CD4-positive, alpha-beta T cell treated with Interleukin-15 for 4 hours (primary cell): ENCODE measurements around the gene BICD1.
A peak's percentile ranks its signal among the peaks of the same experiment; 100 is the strongest.

Experiments
- DNase-seq: peaks from one replicate; pipeline ENCODE4 v3.0.0-alpha.2; 2020; ENCODE audit warnings: low spot score

BICD1 gene

DNA sequence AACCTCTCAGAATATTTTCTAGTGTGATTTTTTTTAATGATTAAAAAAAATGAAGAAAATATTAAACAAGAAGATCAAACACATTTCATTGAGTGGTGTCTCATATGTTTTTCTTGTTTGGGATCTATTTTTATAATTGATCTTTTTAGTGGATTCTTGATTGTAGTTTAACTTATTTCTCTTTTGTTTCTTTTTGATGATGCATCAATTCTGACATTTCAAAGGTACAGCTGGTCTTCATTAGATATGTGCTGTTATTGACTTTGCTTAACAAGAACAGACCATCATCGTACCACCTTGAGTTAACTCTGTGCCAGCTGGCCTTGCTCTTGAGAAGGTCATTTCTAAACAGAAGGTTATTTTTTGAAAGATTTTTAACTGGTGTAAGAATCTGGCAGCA, 246.9 kb downstream of the BICD1 start:
- DNase-seq, result no peak

DNA sequence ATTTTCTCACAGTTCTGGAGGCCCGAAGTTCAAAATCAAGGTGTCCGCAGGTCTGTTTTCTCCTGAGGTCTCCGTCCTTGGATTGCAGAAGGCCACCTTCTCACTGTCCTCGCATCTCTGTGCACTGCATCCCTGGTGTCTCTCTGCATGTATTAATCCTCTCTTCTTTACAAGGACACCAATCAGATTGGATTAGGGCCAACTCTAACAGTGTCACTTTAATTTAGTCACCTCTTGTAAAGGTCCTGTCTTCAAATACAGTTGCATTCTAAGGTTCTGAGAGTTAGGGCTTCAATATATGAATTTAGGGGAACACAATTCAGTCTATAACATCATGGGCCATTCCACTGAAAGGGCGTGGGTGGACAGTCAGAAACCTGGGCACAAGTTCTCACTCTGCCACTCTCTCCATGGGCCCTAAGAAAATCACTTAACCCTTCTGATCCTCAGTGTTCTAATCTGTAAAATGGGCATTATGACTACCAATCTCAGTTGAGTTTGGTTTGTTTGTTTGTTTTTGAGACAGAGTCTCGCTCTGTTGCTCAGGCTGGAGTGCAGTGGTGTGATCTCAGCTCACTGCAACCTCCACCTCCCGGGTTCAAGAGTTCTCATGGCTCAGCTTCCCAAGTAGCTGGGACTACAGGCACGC, 251.1 kb downstream of the BICD1 start:
- no peak for DNase-seq

DNA sequence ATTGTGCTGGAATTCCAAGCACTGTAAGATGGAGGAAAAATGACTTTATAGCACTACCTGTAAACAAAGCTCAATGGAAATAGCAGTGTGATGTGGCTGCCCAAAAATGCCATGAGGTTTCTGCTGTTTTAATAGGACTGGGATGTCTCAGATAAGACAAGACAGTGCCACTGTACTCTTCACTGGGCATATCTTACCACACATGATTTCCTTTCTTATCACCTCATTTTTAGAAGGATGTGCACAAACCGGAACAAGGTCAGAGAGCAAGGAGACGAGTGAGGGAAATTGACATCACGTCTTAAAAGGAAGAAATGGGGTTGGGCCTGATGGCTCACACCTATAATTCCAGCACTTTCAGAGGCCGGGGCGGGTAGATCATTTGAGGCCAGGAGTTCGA, 254.3 kb downstream of the BICD1 start:
- no peak for DNase-seq

DNA sequence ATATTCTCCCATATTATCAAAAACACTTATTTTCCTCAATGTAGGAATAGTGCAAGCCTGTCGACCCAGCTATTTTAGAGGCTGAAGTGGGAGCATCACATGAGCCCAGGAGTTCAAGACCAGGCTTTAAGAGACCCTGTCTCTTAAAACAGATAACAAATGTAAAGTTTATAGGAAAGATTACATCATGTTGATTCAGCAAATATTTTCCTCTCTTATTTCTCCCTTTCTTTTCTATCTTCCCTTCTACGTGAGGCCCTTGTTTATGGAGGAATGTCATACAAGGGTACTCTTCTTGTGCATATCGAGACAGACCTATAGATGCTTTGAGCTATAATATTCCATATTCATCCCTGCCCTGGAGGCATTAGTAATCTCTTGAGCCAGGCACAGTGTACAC, 256.2 kb downstream of the BICD1 start:
- DNase-seq, result no peak

DNA sequence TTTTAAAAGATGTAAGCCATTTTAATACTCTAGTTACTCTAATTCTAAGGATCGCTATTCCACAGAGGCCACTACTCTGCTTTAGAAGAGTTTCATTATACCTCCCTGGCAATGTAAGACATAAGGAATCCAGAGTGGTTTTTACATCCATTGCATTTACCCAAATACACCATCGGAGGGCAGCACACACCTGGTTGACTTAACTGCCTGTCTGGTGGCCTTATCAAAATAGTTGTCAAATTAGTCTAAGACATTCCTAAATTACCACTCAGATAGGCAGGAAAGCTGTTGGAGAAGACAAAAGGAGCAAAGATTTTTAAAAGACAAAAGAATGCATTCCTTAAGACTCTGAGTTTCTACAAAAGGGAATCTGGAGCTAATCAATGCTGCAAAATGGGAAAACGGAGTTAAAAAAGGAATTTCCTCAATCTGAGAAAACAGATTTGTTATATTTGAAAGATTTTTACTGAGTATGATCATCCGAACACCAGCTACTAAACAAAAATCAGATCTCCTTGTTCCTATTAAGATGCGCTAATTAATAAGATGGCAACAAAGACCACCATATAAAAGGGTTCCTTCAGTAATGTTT, 258.9 kb downstream of the BICD1 start:
- DNase-seq, result peak; percentile 48

DNA sequence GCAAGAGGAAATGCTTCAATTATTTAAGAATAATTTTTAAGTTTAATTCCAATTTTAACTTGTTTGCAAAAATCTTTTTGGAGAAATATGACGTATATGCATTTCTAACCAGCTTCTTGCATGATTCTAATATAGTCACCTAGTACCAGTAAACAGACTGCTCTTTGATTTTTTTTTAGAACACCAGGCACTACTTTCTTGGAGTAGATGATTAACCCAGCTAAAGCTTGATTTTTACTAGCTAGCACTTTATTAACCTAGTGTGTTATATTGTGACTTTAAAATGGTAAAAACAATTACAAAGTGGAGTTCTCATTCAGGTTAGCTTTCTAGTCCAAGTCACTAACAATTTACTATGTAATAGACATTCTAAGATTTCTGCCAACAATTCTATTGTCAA, 260.1 kb downstream of the BICD1 start:
- no peak for DNase-seq

DNA sequence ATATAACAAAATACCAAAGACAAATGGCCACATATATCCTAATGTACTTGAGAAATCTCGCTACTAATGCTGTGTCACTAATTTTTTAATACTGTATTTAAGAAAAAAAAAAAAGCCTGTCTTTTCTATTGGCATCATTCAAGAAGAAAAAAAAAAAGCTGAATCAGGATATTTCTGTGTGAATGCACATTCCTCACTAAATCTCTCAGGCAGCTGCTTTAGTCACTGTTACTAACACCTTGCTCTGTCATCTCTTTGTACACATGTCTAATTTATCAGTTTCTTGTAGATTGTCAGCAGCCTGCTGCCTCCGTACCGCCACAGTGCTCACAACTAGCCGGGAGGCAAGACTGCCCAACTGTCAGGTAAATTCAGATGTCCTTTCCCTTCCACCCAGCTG, 260.7 kb downstream of the BICD1 start:
- DNase-seq, result no peak

DNA sequence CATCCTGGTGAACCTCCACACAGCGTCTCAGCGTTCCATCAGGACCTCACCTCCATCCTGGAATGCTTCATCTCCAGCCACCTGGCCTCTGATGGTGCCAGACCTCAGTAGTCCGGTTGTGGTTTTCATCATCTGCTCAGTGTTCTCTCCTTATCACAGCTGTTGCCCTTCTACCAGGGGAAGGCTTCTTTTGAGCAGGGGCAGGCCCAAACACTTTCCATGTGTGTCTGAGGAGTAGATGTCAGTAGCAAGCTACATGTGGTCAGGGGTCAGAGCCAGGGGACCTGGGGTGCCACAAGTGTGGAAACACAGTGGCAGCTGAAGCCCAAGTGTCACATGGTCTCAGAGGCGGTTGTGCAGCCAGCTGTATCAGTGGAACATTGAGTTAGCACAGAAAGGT, 262.6 kb downstream of the BICD1 start:
- DNase-seq, result no peak

DNA sequence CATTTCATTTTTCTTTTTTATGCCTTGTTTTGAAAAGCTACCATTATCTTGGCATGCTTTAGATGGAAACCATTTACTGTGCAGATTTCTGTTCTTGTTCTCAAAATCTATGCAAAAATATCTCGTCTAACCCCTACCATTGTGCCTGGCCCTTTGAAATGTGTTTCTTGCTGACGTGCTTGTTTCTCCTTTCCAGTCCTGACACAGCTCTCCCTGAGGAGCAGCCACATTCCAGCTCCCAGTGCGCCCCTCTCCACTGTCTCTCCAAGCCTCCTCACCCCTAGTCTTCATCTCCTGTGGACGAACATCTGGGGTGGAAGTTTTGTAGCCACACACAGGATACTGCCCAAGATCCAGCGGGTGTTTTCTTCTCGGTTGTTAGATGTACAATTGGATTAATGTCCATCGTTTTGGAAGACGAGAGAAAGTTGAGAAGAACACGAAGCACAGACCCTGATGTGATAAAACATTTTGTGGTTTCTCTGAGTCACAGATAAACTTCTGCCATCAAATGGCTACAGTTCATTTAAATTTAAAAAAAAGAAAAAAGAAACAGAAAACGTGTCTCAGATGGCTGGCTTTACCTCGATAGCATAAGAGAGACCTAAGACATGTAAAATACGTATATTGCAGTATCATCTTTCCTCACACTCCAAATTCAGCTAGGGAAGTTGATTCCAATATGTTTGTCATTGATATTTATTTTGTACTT, 270.9 kb downstream of the BICD1 start:
- DNase-seq, result no peak

DNA sequence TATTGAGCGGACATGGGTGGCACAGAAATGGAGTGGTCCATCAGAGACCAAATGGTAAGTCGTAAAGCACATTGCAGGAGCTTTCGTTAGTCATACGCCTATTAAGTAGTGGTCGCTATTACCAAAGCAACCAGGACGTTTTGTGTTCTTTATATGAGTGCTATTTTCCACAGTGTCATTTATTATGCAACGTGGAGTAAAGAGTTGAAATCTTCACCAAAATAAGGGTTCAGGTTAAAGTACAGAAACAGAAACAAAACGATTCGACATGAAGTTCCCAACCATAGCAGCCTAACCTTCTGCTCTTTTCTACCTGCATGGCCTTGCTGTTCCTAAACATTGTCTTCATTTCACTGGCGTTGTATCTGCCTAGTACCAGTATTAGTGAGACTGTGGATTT, 272.6 kb downstream of the BICD1 start:
- no peak for DNase-seq

DNA sequence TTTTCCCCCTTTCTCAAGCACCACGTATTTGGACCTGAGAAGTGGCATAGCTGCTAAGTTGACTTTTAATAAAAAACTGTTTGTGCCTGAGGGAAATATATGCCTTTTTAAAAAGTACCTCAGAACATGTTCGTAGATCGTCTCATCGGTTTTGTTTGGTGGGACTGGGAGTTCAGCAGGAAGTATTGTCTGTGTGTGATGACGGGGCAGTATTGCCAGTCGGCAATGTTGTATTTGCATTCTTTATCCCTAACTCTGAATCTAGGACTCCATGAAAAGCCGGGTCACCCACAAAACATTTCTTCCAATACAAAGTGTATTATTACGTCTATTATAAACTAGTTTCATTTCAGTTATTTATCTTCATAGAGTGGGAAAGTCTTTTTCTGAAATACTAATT, 273.0 kb downstream of the BICD1 start:
- no peak for DNase-seq

DNA sequence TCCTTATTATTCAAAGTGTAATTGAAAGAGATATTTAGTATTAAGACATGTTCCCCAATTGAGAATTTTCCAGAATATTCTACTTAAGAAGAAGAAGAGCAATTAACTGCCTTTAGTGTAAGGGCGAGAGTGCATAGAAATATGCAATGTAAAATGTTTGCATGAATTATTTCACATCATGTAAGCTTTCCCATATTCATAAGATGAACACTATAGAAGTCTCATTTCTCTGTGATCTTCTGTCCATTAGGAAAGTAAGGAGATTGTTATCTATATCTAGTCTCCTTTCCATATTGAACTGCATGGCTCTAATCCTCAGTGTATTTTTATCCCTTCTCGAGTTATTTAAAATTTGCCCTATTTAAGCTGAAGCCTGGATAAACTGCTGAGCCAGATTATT, 275.6 kb downstream of the BICD1 start:
- no peak for DNase-seq

DNA sequence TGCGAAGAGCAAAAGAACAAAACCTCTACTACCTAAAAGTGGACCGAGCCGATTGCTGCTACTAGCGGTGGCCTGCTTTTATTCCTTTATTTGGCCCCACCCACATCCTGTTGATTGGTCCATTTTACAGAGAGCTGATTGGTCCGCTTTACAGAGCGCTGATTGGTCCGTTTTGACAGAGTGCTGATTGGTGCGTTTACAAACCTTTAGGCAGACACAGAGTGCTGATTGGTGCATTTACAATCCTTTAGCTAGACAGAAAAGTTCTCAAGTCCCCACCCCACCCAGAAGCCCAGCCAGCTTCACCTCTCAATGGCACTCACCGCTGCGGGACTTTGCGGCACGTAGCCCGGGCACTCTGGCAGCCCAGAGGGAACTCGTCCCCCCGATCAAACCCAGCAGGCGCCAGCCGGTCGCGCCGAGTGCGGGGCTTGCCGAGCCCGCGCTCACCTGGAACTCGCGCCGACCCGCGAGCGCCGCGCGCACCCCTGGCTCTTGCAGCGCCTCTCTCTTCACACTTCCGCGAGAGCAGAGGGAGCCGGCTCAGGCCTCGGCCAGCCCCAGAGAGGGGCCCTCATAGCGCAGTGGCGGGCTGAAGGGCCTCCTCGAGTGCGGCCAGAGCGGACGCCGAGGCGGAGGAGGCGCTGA, 284.0 kb downstream of the BICD1 start:
- no peak for DNase-seq

DNA sequence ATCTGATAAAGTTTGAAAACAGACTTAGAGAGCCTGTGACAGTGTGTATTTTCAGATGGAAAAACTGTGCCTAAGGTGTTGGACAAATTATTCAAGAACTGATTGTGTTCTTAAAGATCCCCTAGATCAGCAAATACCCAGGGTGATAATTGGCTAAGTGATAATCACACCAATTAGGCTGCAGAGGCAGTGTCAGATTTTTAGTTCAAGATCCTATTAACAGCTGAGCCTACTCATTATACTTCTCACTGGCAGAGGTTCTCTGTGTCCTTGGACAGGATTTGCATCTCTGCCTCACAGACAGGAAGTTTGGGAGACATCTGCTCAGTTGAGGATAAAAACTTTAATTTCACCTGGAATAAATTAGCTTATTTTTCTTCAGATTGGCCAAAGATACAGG, 288.4 kb downstream of the BICD1 start:
- no peak for DNase-seq

DNA sequence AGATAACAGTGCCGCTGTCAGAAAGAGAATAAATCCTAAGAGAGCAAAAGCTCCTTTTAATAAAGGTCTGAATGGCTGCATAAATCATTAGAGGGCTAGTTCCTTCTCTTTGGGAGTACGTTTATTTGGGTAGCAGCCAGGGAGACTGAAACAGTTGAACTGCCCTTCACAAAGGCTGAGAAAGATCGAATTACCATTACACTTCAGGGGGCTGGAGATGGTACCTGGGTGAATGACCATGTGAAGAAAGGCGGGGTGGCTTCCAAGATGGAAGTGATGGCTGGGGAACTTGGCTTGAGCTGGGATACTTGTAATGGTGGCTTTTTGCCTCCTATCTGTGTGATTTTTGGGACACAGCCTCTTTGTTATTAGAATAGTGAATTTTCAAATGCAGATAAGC, 291.0 kb downstream of the BICD1 start:
- DNase-seq, result no peak

DNA sequence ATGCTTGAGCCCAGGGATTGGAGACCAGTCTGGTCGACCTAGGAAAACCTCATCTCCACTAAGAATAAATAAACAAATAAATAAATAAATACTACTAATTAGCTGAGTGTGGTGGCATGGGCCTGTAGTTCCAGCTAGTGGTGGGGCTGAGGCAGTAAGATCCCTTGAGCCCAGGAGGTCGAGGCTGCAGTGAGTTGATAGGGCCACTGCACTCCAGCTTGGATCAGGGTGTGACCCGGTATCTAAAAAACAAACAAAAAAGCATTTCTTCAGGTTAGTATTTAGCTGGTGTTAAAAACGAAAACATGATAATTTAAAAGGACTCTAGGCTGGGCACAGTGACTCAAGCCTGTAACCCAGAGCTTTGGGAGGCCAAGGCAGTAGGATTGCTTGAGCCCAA, 291.5 kb downstream of the BICD1 start:
- DNase-seq, result no peak

DNA sequence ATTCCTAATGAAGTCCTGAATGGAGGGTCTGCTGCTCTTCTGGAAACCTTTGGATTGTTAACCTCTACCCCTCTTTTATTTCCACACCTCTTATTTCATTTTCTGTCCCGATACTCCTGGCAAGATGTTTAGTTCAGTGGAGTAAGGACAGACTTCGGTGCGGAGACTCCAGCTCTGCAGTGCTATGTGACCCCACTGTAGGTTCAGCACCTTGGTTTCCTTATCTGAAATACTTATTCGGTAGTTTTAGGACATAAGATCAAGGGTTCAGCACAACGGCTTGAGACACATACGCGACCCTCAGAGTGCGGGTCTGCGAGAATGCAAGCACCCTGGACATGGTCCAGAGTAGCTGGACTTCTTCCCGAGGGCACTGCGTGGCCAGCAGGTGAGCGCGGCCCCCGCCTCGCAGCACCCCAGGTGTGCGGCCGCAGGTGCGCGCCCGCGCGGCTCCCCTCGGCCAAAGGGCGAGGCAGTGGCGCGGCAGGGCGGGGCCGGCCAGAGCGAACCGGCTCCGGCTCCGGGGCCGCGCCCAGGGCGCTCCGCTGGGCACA, 292.2 kb downstream of the BICD1 start:
- DNase-seq, result no peak

DNA sequence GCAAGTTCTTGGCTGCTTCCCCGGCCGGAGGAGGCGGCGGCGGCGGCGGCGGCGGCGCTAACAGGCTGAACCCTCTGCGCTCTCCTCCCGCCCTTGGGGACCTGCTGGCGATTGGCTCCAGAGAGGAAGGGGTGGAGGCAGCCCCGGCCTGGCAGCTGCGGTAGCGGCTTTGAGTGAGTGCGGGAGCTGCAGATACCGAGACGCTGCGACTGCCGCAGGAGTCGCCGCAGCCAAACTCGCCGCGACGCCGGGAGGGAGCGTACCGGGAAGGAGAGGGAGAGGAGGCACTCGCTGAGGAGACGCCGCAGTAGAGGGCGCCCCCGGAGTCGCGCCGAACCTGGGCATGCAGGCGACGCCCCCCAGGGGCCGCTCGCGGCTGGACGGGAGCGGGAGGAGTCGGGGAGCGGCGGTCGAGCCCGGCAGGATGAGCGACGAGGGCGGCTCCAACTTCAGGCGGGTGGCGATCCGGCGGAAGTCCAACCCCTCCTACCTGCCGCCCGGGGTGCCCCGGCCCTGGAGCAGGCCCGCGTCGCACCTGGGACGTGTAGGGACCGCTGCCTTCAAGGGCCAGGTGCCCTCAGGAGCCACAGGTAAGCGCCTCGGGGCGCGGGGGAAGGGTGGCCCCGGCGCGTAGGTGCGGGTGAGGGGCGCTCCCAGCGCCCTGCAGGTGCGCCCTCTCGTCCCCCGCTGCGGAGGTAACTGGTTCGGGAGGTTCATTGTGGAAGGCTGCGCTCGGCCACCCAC, 292.9 kb downstream of the BICD1 start, which contains the start of gene FGD4:
FGD4 (plus strand) TSS at position 189 of the 744 bp plus-strand sequence.
- DNase-seq, result peak; percentile 15

DNA sequence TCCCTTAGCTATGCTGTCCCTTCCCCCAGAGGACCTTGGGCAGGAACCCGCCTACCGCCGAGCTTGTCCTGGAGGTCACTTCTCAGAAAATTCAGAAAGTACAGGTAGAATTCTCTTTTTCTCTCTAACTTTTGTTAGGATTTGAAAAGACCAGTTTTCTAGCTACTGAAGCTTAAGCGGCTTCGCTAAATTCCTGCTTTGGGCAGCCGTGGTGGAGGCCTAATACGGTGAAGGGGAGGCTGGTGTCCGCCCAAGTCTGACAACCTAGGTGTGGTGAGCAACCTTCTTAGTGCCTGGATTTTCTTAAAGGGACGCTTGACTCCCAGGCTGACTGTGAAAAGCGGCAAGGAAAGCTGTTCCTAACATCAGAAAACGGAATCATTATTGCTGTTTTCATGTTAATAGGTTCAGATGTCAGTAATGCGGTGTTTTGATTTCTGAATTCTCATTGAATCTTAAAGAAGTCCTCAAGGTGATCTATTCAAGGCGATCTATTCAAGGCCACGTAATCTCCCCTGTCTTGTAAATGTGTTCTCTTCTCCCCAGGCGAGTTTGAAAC, 293.5 kb downstream of the BICD1 start:
- no peak for DNase-seq

DNA sequence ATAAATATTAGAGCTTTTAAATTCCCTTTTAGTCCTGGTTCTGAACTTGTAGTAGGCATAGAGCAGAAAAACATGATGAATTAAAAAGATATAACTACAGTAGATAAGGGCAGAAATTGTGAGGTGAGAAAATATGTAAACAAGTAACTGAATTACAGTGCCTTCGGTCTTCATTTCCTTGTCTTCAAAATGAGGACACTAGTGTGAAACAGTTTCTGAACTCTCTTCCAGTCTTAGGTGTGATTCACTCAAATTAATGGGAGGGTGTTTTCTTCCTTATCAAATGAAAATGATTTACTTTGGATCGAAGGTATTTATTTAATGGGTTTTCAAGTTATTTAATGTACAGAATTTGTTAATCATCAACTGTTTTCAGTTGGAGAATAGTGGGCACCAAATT, 294.2 kb downstream of the BICD1 start:
- no peak for DNase-seq

DNA sequence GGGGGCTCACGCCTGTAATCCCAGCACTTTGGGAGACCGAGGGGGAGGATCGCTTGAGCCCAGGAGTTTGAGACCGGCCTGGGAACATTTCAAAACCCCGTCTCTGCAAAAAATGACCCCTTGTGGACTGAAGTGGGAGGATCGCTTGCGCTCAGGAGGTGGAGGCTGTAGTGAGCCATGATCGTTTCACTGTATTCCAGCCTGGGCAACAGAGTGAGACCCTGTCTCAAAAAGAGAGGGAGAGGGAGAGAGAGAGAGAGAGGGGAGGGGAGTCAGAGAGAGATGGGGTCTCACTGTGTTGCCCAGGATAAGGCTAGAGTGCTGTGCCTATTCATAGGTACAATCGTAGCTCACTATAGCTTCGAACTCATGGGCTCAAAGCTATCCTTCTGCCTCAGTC, 295.5 kb downstream of the BICD1 start:
- DNase-seq, result no peak

DNA sequence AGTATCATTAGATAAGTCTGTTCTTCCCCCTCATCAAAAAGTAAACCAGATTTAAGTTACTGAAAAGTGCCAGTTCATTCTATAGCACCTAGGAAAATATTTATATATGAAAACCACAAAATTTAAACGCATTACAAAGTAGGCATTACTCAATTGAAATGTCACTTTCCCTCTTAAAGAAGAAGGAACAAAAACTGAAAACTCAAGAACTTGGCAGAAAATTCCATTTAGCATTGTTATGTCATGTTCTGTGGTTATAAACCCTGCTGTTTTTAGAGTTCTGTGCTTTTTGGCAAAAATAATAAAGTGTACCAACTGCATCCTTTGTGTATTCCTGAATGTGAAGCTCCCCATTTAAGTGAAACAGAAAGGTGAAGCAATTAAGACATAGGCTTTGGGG, 296.3 kb downstream of the BICD1 start:
- DNase-seq, result no peak
